Measurements from ENCODE around the gene ARPP19. TPM values are rescaled to one million over a fixed set of nuclear protein-coding genes. Genes with fewer than 3 reads are reported as not detected.
"Not testable (repeated sequence)": the region's sequence is repeated elsewhere in the genome, so short reads cannot be mapped to it uniquely, and the experiment has no call there.

The ARPP19 gene
- total RNA-seq, 2 experiments from 2014 or later = 167 to 174 TPM

DNA sequence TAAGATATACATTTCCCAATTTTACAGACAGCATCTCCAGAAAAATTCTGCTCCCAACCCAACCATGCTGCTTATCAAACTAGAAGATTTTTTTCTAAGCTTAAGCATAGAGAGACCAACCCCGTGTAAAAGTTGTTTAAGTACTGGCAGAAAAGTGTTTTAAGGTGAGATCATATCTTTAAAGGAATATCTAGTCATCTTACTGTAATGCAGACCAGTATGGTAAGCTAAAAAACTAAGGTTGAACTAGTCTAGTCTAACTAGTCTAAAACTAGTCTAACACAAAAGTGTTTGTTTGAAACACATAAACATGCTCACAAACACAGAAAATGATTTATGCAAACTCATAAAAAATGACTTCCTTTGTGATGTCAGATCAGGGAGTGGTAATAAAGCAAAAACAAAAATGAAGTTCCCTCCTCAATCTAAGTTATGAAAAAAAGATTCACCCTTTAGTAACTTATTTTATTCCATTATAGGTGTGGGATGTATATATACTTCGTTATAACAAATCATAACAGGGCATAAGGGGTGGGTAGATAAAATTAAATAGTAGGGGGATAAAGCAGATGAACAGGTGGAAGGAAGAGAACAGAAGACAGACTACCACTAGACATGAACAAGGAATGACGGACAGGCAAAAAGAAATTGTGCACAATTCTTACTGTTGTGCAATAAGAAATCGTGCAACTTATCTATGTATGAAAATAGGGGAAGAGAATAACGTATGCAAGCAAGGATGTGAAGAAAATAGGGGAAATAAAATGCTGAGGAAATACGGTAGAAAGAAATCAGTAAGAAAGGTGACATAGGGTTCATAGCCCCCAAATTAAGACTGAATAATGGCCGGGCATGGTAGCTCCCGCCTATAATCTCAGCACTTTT, 50.1 kb downstream of the ARPP19 start:
- no peaks in the 10 kb centered on the region for H3K27me3 Mint-ChIP-seq
- ATAC-seq (no peak), DNase-seq (no peak)
- CTCF ChIA-PET = interaction anchor here (1.0 kb wide), 1 partner anchor 41 kb away, joined by 4 read pairs; no protein-coding TSS in a partner anchor
- H3K4me1 Mint-ChIP-seq = peaks cover 4% of the 10 kb centered on the region
- H3K36me3 Mint-ChIP-seq = peaks cover 2% of the 10 kb centered on the region
- no peak overlapping the region for H3K27ac Mint-ChIP-seq
- H3K4me3 Mint-ChIP-seq = no peak overlapping the region
- H3K9me3 Mint-ChIP-seq (ENCODE audit: low read depth) = no peaks in the 10 kb centered on the region

DNA sequence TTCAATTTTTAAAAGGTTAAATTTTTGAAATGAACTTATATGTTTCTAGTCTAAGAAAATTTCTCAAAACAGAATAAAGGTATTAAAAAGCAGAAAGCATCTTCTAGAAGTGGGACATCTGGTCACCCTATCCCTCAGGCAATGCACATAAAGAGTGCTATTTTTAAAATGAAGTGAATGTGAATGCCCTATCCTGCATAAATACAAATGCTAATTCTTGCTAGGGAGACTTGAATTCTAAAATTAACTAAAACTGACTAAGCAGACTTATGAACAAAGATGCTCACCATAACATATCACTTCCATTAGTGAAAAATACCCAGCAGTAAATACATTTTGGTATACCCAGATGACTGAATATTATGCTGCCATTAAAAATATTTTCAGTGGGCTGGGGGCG, 51.8 kb downstream of the ARPP19 start:
- CTCF ChIA-PET = interaction anchor here (0.7 kb wide), 1 partner anchor 59 kb away, joined by 3 read pairs; no protein-coding TSS in a partner anchor
- Mint-ChIP-seq H3K27me3 (no peaks in the 10 kb centered on the region), H3K4me3 (no peak overlapping the region), H3K9me3 (ENCODE audit: low read depth) (no peaks in the 10 kb centered on the region), H3K27ac (no peak overlapping the region), H3K4me1 (no peaks in the 10 kb centered on the region), H3K36me3 (peaks cover 2% of the 10 kb centered on the region)
- DNase-seq (no peak), ATAC-seq (no peak)

DNA sequence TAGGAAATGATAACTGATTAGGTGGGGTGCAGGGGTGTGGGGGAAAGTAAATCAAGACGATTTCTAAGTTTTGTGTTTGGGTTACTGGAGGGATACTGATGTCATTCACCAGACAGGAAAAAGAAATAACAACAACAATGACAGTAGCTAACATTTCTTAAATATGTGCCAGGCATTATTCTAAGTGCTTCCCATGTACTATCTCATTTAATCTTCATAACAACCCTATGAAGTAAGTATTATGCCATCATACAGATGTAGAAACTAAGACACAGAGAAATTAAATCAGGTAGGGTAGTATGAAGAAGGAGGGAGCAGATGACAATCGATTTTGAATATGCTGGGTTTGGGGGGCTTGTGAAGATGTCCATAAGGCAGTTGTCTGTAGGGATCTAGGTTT, 53.5 kb downstream of the ARPP19 start:
- Mint-ChIP-seq H3K36me3 (no peaks in the 10 kb centered on the region), H3K27me3 (no peaks in the 10 kb centered on the region), H3K9me3 (ENCODE audit: low read depth) (no peaks in the 10 kb centered on the region), H3K27ac (no peak overlapping the region), H3K4me3 (no peak overlapping the region), H3K4me1 (peaks cover 1% of the 10 kb centered on the region)
- ATAC-seq (no peak), DNase-seq (no peak)
- CTCF ChIA-PET = interaction anchor here (0.7 to 1.2 kb wide), 2 partner anchors 12 to 52 kb away, joined by 3 to 4 read pairs; no protein-coding TSS in a partner anchor

DNA sequence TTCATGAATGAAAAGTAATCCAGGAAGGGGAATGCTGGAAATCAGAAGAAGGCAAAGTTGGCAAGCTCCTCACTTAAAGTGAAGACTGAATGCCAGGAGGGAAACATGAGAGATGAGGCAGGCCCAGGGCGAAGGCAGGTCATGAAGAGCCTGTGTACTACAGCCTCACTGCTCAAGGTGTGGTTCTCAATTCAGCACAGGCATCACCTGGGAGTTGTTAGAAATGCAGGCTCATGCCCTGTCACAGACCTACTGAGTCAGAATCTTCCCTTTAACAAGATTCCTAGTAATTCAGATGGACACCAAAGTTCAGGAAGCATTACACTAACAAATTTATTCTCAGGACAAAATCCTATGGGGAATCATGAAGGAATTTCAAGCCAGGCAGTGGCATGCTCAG, 54.3 kb downstream of the ARPP19 start:
- H3K27me3 Mint-ChIP-seq = no peaks in the 10 kb centered on the region
- CTCF ChIA-PET = interaction anchor here (1.2 to 1.5 kb wide), 3 partner anchors 12 to 220 kb away, joined by 3 read pairs; no protein-coding TSS in a partner anchor
- ATAC-seq (no peak), DNase-seq (no peak)
- H3K4me1 Mint-ChIP-seq = peaks cover 1% of the 10 kb centered on the region
- no peak overlapping the region for H3K4me3 Mint-ChIP-seq
- H3K27ac Mint-ChIP-seq = no peak overlapping the region
- no peaks in the 10 kb centered on the region for H3K36me3 Mint-ChIP-seq
- no peaks in the 10 kb centered on the region for H3K9me3 Mint-ChIP-seq (ENCODE audit: low read depth)

DNA sequence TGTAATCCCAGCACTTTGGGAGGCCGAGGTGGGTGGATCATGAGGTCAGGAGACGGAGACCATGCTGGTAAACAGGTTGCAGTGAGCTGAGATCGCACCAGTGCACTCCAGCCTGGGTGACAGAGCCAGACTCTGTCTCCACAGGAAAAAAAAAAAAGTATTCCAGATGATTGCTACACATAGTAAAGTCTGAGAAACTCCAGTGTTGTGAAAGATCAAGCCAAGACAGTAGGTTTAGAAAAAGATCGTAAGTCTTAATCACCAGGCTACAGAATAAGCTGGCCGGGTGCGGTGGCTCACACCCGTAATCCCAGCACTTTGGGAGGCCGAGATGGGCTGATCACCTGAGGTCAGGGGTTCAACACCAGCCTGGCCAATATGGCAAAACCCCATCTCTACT, 56.0 kb downstream of the ARPP19 start:
- not testable (repeated sequence) for H3K9me3 Mint-ChIP-seq (ENCODE audit: low read depth); H3K27me3 Mint-ChIP-seq; H3K4me3 Mint-ChIP-seq; ATAC-seq; H3K27ac Mint-ChIP-seq; DNase-seq; H3K4me1 Mint-ChIP-seq; H3K36me3 Mint-ChIP-seq
- CTCF ChIA-PET = interaction anchor here (1.4 kb wide), 1 partner anchor 222 kb away, joined by 3 read pairs; no protein-coding TSS in a partner anchor

DNA sequence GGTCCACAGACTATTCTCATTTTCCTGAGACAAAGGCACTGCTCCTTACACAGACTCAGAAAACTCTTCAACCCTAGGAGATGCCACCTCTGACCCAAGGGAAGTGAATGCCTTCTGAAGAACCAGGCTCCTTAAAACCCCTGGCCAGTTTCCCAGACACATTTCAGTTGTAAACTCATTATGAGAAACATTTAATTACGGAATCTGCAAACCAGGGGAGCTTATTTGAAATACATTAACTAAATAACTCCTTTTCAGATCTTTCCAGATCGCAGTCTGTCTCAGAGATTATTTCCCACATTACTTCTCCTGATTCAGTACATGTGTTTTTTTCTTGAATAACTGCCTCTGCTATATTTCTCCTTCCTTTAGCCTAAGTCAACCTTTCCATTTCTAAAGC, 57.7 kb downstream of the ARPP19 start:
- Mint-ChIP-seq H3K27ac (no peak overlapping the region), H3K27me3 (no peaks in the 10 kb centered on the region), H3K4me3 (no peak overlapping the region), H3K9me3 (ENCODE audit: low read depth) (no peaks in the 10 kb centered on the region), H3K36me3 (no peaks in the 10 kb centered on the region), H3K4me1 (peaks cover 1% of the 10 kb centered on the region)
- DNase-seq = no peak
- ATAC-seq = no peak
- CTCF ChIA-PET = no interaction called here

DNA sequence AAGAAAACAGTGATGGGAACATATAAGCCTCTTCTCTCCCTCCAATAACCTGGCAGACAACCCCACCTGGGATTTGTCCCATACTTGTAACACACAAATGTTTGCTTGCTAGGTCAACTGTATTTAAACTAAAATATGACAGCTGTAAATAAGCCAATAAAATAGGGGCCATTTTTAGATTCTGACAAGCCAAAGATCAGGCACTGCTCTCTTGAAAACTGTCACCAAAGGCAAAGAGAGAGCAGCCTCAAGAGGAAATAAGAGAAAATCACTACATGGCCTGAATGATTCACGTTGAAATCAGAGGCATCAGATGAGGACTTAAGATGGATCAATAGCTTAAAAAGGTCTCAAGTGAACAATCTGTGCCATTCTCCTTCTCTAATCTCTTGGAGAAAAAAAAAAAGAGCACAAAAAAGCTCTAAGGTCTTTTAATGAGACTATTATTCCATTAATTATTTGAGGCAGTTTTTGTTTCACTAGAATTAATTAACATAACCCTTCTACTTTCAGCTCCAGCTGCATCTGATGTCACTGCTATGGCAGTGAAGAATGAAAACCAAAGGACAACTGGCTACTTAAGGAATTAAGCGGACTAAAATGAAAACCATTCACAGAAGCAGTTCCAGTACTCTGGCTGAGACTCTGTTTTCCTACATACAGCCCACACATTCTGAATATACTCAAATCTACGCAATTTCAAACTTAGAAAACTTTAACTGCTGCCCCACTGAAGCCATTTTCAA, 59.2 kb downstream of the ARPP19 start:
- no peak for DNase-seq
- Mint-ChIP-seq H3K36me3 (no peaks in the 10 kb centered on the region), H3K9me3 (ENCODE audit: low read depth) (no peaks in the 10 kb centered on the region), H3K27me3 (no peaks in the 10 kb centered on the region), H3K27ac (no peak overlapping the region), H3K4me1 (peaks cover 1% of the 10 kb centered on the region), H3K4me3 (no peak overlapping the region)
- no peak for ATAC-seq
- CTCF ChIA-PET = interaction anchor here (1.4 kb wide), 1 partner anchor 43 kb away, joined by 3 read pairs; no protein-coding TSS in a partner anchor

DNA sequence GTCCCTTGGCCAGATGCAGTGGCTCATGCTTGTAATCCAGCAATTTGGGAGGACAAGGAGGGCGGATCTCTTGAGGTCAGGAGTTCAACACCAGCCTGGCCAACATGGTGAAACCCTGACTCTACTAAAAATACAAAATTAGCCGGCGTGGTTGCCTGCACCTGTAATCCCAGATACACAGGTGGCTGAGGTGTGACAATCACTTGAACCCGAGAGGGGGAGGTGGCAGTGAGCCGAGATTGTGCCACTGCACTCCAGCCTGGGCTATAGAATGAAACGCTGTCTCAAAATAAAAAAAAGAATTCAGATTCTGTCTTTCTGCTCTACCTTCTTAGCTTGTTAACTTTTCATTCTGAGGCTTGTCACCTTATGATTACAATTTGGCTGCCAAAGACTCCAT, 62.3 kb downstream of the ARPP19 start:
- DNase-seq = no peak
- CTCF ChIA-PET = interaction anchor here (1.0 kb wide), 1 partner anchor 20 kb away, joined by 3 read pairs; no protein-coding TSS in a partner anchor

DNA sequence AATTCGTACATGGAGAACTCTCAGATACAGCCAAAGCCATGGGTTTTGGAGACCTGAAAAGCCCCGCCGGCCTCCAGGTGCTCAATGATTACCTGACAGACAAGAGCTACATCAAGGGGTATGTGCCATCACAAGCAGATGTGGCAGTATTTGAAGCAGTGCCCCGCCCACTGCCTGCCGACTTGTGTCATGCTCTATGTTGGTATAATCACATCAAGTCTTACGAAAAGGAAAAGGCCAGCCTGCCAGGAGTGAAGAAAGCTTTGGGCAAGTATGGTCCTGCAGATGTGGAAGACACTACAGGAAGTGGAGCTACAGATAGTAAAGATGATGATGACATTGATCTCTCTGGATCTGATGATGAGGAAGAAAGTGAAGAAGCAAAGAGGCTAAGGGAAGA, 63.7 kb downstream of the ARPP19 start:
- peaks cover 11% of the 10 kb centered on the region for H3K4me1 Mint-ChIP-seq
- CTCF ChIA-PET = interaction anchor here (0.7 kb wide), 1 partner anchor 243 kb away, joined by 3 read pairs; no protein-coding TSS in a partner anchor
- no peak for ATAC-seq
- no peak overlapping the region for H3K4me3 Mint-ChIP-seq
- no peaks in the 10 kb centered on the region for H3K9me3 Mint-ChIP-seq (ENCODE audit: low read depth)
- no peaks in the 10 kb centered on the region for H3K27me3 Mint-ChIP-seq
- peaks cover 4% of the 10 kb centered on the region for H3K36me3 Mint-ChIP-seq
- H3K27ac Mint-ChIP-seq = no peak overlapping the region
- no peak for DNase-seq

More for the DNA sequence above, 62.3 kb downstream of the ARPP19 start:
- Mint-ChIP-seq H3K36me3 (peaks cover 4% of the 10 kb centered on the region), H3K27me3 (no peaks in the 10 kb centered on the region), H3K9me3 (ENCODE audit: low read depth) (no peaks in the 10 kb centered on the region), H3K27ac (no peak overlapping the region), H3K4me1 (peaks cover 13% of the 10 kb centered on the region), H3K4me3 (no peak overlapping the region)
- ATAC-seq = no peak

DNA sequence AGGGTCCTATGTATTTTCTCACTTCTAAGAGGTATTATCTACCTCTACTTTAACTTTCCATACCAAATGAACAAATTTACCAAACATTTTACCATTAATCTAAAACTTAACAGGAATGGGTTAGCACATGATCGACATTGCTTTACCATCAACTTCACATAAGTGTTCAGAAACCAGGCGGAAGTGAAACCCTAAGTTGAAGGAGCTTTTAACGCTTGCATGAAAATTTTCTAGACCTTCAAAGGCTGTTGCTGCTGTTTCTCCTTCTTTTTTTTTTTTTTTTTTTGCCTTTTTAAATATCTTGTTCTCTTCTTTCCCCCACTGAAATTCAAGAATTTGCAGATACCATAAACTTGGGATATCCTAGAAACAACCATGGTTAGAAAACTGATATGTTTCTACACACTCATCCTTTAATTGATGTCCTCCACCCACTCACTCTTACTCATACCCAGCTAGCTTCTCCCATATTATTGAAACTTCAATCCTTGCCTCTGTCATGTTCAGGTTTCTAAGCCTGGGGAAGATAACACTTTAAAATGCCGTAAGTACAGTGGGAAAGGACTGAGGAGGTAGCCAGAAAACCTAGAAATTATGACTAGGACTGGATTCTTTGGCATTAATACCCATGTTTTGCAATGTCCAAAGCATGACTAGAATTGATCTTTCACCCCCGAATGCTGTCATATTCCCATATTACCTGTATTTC, 64.9 kb downstream of the ARPP19 start:
- Mint-ChIP-seq H3K27me3 (no peaks in the 10 kb centered on the region), H3K36me3 (peaks cover 4% of the 10 kb centered on the region), H3K4me1 (peaks cover 11% of the 10 kb centered on the region), H3K4me3 (no peak overlapping the region), H3K27ac (peak overlapping the region; percentile 65), H3K9me3 (ENCODE audit: low read depth) (no peaks in the 10 kb centered on the region)
- DNase-seq (no peak), ATAC-seq (no peak)
- CTCF ChIA-PET = interaction anchor here (0.6 to 1.2 kb wide), 3 partner anchors 11 to 36 kb away, joined by 3 to 4 read pairs (median 3); no protein-coding TSS in a partner anchor

DNA sequence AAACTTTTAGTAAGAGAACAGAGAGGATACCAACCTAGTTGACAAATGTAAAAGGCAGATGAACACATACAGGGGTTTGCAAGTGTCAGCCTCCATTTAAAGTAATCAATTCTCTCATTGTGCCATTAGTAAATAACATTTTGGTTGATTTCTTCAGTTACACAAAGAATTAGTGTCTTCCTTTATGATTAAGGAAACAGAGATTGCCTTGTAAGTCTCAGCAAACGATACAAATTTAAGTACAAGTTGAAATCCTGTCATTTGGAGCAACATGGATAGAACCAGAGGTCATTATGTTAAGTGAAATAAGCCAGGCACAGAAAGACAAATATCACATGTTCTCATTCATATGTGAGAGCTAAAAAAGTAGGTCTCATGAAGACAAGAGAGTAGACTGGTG, 66.2 kb downstream of the ARPP19 start:
- no peak overlapping the region for H3K4me3 Mint-ChIP-seq
- CTCF ChIA-PET = no interaction called here
- H3K9me3 Mint-ChIP-seq (ENCODE audit: low read depth) = no peaks in the 10 kb centered on the region
- no peak overlapping the region for H3K27ac Mint-ChIP-seq
- no peak for DNase-seq
- ATAC-seq = no peak
- H3K27me3 Mint-ChIP-seq = no peaks in the 10 kb centered on the region
- H3K4me1 Mint-ChIP-seq = peaks cover 11% of the 10 kb centered on the region
- peaks cover 4% of the 10 kb centered on the region for H3K36me3 Mint-ChIP-seq

DNA sequence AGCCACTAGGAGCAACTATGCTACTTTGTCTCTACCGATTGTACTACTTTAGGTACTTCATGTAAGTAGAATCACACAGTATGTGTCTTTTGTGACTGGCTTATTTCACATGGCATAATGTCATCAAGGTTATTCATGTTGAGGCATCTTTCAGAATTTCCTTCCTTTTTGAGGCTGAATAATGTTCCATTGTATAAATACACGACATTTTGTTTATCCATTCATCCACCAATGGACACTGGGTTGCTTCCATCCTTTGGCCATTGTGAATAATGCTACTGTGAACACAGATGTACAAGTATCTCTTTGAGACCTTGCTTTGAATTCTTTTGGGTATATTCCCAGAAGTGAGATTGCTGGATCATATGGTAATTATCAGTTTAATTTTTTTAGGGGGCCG, 69.3 kb downstream of the ARPP19 start:
- H3K36me3 Mint-ChIP-seq = peaks cover 4% of the 10 kb centered on the region
- H3K4me1 Mint-ChIP-seq = peaks cover 23% of the 10 kb centered on the region
- H3K9me3 Mint-ChIP-seq (ENCODE audit: low read depth) = no peaks in the 10 kb centered on the region
- CTCF ChIA-PET = interaction anchor here (1.5 kb wide), 1 partner anchor 9 kb away, joined by 3 read pairs; no protein-coding TSS in a partner anchor
- no peak overlapping the region for H3K27ac Mint-ChIP-seq
- H3K4me3 Mint-ChIP-seq = no peak overlapping the region
- ATAC-seq (no peak), DNase-seq (no peak)
- no peaks in the 10 kb centered on the region for H3K27me3 Mint-ChIP-seq

DNA sequence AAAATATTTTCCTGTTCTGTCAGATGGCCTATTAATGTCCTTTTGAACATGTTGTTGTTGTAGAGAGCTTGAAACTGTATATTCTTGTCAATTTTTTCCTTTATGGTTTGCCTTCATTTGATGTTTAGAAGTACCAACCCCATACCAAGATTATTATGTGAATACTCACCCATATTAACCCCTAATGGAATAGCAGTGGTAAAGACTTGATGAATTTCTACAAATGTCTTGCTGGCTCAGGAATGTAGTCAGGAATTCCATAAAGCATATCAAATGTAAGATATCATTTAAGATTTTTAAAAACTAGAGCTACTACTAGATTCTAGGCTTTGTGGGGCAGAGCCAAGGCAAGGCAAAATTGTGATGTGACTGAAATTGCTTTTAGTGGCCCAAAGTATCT, 70.1 kb downstream of the ARPP19 start:
- Mint-ChIP-seq H3K4me3 (no peak overlapping the region), H3K36me3 (peaks cover 4% of the 10 kb centered on the region), H3K4me1 (peaks cover 16% of the 10 kb centered on the region), H3K27me3 (no peaks in the 10 kb centered on the region), H3K27ac (no peak overlapping the region), H3K9me3 (ENCODE audit: low read depth) (no peaks in the 10 kb centered on the region)
- CTCF ChIA-PET = interaction anchor here (1.5 kb wide), 1 partner anchor 10 kb away, joined by 3 read pairs; no protein-coding TSS in a partner anchor
- no peak for DNase-seq
- no peak for ATAC-seq
